Activated CD4-positive, alpha-beta T cell treated with anti-CD3 and anti-CD28 coated beads for 1 hour (primary cell): Measurements from ENCODE around the gene SSC4D.
"Not testable (repeated sequence)": the region's sequence is repeated elsewhere in the genome, so short reads cannot be mapped to it uniquely, and the experiment has no call there.

Experiments
- DNase-seq: peaks from one replicate; pipeline ENCODE4 v3.0.0-alpha.2; 2020

Gene SSC4D

DNA sequence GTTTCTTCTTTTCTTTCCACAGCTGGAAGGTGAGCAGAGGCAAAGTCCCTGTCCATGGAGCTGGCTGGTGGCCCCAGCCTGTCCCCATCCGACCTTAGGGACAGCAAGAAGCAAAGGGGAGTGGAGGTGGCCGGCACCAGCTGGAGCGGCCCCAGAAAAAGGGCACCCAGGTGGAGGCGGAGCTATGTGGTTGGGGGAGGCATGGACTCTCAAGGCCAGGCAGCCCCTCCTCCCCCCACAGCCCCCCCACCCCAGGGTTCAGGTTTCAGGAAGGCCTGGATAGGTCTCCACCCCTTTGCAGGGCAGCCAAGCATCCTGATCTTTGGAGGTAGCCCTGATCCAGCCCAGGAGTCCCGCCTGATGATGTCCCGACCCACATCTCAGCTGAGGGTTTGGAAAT lies at the start of gene SSC4D:
SSC4D (minus strand) TSS at position 161 of the 400 bp plus-strand sequence. CDS start 5,258 bp downstream, outside the sequence.
- DNase-seq = no peak

DNA sequence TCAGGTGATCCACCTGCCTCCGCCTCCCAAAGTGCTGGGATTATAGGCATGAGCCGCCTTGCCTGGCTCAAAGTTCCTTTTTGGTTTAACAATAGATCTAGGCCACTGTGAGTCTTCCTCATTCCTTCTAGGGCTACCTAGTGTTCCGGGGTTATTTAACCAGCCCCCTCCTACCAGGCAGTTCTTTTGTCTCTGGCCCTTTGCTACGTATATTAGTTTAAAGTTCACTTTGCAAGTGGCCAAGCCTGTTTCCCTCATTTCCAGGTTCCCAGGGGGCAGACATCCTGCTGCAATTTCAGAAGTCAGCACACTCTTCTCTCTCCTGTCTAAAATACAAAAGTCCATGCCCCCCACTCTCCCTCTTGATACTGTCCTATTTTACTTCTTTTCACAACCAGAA lies 49.0 kb upstream of the SSC4D start:
- not testable (repeated sequence) for DNase-seq

DNA sequence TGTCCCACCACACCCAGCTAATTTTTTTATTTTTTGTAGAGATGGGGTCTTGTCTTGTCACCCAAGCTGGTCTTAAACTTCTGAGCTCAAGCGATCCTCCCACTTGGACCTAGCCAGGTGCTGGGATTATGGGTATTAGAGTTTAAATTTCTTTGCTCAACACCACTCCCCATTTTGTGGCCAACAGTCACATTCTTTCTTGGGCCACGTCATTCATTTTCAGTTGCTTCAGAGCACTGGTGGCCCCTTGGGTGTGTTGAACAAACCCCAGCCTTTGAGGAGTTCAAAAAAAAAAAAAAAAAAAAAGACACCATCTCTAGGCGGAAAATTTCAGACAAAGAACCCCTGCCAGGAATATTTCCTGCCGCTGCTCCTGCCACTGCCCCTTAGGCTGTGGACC lies 47.5 kb upstream of the SSC4D start:
- not testable (repeated sequence) for DNase-seq

DNA sequence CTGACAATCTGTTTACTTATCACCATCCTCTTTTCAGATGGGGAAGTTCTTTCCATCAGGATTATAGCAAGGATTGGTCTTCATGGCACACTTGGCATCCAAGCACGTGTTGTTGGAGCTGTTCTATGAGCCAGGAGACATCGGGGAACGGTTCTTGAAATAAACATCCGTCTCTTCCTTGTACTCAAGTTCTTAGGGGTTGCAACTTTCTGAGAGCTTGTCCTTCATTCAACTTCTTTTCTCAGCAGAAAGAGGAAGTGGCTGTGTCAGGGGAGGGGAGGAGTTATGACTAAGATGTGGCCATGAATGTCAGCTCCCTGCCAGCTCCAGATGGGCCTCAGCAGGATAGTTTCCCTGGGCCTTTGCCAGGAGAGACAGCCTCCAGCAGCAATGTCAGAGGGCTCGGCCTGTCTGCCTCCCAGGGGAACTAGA lies 36.1 kb upstream of the SSC4D start:
- not testable (repeated sequence) for DNase-seq

DNA sequence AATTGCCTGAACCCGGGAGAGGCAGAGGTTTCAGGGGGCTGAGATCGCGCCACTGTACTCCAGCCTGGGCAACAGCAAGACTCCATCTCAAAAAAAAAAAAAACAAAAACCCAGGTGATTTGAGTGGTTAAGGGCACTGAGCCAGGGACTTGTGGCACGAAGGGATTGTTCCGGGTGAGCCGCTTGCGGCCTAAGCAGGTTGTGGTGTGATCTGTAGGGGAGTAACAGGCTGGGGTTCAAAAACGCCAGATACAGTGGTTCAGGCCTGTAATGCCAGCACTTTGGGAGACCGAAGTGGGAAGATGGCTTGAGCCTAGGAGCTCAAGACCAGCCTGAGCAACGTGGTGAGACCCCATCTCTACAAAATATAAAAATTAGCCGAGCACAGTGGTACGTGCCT lies 34.3 kb upstream of the SSC4D start:
- DNase-seq = not testable (repeated sequence)

DNA sequence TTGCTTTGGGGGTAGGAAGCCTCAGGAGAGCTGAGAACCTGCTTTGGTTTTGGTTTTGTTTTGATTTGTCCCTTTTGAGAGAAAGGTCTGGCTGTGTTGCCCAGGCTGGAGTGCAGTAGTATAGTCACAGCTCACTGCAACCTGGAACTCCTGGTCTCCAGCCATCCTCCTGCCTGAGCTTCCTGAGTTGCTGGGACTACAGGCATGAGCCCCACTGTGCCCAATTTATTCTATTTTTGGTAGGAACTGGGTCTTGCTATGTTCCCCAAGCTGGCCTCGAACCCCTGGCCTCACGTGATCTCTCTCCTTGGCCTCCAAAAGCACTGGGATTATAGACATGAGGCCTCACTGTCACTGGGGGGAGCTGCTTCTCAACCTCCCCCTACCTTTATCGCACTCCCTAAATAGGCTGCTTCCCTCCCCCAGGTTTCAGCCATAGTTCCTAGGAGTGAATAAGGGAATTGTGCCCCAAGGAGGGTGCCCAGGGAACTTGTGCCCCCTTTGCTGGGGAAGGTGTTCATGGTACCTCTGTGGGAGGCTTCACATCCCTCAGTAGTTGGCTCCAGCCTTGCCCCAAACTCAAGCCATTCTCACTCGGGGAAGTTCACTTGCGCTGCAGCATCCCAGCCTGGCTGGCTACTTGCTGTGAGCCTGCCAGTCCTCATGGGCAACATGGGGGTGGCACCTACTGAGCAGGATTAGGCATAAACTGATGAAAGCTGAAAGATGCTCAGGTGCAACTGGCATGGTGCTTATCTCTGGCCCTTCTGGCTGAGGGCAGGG lies 33.4 kb upstream of the SSC4D start:
- DNase-seq = not testable (repeated sequence)

DNA sequence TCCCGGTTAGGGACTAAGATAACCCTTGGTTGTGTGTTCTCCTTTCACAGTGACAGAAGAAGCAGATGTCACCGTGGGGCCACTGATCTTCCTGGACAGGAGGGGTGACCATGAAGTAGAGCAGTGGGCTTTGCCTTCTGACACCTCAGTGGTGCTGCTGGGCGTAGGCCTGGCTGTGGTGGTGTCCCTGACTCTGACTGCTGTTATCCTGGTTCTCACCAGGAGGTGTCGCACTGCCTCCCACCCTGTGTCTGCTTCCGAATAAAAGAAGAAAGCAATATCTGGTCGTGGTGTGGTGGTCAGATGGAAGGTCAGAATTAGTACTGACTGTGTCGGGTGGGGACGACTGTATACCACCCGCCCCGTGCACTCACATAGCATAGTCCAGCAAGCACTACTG lies 32.3 kb upstream of the SSC4D start:
- not testable (repeated sequence) for DNase-seq

DNA sequence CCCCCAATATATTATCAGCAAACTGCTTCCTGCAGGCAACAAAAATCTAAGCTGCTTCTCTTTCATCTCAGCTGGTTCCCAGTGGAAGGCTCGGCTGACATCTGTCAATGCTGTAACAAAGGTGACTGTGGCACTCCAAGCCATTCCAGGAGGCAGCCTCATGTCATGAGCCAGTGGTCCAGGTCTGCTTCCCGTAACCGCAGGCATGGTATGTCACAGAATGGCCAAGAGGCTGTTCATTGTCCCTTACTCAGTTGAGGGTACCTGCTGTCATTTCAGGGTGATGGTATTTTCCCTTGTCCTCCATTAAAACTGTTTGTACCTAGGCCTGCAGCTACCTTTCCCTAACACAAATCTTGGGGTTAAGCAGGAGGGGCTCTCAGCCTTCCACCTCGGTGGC lies 30.9 kb upstream of the SSC4D start:
- DNase-seq = not testable (repeated sequence)

DNA sequence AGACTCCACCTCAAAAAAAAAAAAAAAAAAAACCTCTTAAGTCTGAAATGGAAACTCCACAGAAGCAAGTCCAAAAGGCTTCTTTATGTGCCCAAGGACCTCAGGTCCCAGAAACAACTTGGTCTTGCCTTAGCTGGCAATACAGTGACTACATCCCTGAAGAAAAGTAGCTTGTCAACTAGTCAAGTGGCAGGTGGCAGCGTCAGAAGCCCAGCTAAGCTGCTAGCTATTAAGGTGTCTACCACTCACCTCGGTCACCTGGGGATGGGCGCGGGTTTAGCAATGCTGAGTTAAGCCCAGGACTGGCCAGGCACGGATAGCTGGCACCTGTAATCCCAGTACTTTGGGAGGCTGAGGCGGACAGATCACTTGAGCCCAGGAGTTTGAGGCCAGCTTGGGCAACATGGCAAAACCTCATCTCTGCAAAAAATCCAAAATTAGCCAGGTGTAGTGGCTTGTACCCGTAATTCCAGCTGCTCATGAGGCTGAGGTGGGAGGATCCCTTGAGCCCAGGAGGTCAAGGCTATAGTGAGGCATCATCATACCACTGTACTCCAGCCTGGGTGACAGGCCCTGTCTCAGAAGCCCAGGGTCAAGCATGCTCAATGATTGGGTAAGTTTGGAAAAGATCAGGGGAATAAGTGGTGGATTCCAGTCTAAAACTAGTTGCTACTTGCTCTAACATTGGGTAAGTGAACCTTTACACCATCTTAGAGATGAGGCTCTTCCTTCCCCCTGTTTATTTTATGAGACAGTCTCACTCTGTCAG lies 29.8 kb upstream of the SSC4D start:
- not testable (repeated sequence) for DNase-seq

DNA sequence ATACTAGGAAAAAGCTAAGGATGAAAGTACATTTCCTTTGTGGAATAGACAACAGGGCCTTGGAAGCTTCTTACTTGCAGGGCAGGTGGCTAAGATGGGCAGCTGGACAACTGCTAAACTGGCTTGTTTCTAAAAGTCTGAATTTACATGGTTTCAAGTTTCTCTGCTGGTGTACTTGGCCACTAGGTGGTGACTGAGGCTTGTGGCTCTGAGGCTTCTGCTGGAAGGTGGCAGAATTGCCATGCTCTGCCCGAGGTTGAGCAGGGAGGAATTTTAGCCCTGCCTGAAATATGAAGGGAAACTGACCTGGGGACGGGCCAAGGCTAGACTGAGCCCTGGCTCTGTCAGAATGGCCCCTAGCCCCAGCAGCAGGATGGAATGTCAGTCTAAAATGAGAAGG lies 28.4 kb upstream of the SSC4D start:
- DNase-seq = peak; percentile 38

DNA sequence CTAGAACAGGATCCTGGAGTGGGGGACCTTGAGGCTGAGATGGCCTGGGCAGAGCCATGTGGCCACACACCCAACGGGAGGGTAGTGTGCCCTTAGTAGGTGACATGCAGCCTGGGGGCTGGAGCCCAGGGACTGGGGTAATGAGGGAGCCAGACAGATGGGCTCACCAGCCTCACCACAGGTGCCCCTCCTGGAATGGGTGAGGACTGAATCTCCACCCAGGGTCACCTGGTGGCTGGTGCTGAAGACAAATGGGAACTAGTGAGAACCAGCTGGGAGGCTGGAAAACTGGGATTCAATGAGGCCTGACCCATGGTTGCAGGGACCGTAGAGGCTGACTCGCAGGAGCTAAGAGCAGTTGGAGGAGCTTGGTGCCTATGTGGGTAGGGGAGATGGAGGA lies 21.3 kb upstream of the SSC4D start:
- no peak for DNase-seq

DNA sequence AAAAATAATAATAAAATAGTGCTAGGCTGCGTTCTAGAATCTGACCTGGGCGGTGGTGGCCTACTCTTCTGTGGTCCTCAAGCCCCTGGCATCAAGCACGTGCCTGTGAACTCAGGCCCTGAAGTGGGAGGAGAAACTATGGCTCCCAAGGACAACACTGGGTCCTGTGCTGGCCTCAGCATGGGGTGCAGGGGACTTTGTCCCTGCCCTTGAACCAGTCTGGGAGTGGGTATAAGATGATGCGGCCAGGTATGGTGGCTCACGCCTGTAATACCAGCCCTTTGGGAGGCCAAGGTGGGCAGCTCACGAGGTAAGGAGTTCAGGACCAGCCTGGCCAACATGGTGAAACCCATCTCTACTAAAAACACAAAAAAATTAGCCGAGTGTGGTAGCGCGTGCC lies 20.7 kb upstream of the SSC4D start:
- no peak for DNase-seq

DNA sequence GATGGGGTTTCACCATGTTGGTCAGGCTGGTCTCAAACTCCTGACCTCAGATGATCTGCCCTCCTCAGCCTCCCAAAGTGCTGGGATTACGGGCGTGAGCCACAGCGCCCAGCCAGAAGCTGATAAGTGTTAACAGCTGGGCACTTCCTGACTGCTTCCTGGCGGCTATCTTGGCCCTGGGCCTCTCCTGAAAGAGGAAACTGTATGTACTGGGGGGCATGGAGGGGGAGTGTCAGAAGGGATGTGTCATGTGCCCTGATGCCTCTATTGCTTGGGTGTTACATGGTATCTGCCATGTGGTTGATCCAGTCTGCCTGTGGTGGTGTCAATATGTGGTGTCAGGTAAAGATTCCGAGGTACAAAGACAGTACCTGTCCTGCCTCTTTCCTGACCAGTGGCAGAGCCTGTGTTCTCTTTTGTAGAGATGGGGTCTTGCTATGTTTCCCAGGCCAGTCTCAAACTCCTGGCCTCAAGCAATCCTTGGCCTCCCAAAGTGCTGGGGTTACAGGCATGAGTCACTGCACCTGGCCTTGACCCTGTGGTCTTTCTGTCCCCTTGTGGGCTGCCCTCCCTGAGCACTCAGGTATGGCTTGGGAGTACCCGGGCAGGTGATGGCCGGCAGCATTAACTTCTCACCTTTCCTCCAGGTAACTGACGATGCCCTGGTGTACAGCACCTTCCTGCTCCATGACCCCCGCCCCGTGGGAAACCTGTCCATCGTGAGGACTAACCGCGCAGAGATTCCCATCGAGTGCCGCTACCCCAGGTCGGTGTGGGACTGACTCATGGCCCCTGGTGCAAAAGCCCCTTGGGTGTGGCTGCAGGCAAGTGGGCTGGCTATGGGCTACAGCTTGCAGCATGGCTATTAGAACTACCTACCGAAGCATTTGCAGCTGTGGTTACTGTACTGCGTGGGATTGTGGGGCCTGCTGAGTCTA lies 19.6 kb upstream of the SSC4D start:
- DNase-seq = no peak

DNA sequence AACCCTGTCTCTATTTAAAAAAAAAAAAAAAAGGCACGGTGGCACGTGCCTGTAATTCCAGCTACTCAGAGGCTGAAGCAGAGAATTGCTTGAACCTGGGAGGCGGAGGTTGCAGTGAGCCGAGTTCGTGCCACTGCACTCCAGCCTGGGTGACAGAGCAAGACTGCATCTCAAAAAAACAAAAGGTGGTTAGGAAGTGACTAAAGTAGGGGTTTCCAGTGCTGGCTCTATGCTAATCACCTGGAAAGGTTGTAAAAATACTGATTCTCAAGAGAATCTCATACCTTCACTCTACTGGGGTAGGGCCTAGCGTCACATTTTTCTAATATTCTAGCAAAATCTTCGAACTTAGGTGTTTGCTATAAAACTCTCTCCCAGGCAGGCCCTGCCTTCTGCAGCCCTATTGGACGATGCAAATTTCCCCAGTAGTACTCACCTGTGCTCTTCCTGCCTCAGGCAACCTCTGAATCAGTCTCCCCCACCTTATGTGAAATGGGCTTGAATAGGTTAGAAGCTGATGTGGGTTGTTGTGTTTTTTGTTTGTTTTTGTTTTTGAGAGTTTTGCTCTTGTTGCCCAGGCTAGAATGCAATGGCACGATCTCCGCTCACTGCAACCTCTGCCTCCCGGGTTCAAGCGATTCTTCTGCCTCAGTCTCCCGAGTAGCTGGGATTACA lies 18.8 kb upstream of the SSC4D start:
- DNase-seq = no peak

DNA sequence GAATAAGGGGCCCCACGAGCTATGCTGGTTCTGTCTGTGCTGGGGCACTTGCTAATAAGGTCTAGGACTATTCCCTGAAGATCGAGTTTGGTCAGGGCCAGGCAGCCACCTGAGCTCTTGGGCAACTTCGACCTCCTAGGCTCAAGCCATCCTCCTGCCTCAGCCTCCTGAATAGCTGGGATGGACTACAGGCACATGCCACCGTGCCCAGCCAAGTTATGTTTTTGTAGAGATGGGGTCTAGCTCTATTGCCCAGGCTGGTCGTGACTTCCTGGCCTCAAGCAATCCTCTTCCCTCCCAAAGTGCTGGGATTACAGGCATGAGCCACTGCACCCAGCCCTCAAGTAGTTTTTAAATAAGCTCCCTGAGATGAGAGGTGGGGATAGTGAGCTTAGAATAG lies 18.1 kb upstream of the SSC4D start:
- DNase-seq = no peak

DNA sequence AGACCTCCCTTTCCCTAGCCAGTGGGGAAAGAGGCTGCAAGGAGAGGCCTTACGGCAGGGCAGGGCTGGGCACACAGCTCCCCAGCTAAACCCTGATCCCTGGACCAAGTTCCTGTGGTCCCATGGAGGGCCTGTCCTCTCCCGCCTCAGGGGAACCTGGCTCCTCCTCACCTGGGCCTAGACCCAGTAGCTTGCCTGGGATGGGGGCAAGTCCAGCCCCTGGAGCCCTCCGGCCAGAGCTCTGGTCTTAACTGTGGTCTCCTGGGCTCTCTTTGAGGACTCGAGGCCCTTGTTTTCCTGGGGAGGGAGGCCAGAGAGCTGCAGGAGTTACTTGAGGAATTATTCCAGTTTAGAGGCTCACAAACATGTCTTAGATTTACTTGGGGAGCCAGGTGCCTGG lies 16.7 kb upstream of the SSC4D start:
- DNase-seq = no peak

DNA sequence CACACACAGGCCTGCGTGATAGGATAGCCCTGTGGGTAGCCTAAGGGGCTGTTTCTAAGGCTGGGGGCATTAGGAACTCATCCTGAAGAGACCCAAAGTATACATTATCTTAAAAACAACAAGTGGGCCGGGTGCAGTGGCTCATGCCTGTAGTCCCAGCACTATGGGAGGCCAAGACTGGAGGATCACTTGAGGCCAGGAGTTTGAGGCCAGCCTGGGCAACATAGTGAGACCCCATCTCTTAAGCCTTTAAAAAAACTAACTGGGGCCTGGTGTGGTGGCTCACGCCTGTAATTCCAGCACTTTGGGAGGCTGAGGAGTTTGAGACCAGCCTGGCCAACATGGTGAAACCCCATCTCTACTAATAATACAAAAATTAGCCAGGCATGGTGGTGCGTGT lies 16.1 kb upstream of the SSC4D start:
- DNase-seq = not testable (repeated sequence)

DNA sequence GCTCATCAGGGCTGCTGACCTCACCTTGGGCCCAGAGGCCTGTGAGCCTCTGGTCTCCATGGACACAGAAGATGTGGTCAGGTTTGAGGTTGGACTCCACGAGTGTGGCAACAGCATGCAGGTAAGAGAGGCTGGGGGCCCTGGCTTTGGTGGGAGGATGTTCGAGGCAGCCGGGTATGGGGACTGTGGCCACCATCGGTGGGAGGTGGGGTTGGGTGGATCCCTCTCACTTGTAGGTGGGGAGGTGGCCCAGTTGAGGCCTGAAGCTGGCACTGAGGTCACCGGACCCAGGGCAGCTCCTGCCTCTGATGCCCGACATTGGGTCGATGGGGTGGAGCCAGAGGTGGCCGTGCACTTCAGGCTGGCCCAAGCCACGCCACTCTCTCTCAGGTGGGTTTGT lies 15.7 kb upstream of the SSC4D start:
- no peak for DNase-seq

DNA sequence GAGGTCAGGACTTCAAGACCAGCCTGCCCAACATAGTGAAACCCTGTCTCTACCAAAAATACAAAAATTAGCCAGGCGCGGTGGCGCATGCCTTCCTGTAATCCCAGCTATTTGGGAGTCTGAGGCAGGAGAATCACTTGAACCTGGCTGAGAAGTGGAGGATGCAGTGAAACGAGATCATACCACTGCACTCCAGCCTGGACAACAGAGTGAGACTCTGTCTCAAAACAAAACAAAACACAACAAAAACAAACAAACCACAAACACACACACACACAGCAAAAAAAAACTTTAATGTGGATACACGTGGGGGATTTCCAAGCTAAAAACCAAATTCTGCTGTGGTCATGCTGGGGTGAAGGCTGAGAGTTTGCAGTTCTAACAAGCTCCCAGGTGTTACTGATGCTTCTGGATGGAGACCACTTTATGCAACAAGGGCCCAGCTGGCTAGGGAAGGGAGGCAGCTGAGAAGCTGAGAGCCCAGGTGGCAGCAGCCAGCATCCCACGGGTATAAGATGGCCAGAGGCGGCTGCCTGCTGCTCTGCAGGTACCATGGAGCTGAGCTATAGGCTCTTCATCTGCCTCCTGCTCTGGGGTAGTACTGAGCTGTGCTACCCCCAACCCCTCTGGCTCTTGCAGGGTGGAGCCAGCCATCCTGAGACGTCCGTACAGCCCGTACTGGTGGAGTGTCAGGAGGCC lies 15.1 kb upstream of the SSC4D start, which contains the start of gene ZP3:
ZP3 (plus strand) TSS at position 538 of the 699 bp plus-strand sequence; CDS start at position 553, 15 bp downstream.
- DNase-seq = no peak

DNA sequence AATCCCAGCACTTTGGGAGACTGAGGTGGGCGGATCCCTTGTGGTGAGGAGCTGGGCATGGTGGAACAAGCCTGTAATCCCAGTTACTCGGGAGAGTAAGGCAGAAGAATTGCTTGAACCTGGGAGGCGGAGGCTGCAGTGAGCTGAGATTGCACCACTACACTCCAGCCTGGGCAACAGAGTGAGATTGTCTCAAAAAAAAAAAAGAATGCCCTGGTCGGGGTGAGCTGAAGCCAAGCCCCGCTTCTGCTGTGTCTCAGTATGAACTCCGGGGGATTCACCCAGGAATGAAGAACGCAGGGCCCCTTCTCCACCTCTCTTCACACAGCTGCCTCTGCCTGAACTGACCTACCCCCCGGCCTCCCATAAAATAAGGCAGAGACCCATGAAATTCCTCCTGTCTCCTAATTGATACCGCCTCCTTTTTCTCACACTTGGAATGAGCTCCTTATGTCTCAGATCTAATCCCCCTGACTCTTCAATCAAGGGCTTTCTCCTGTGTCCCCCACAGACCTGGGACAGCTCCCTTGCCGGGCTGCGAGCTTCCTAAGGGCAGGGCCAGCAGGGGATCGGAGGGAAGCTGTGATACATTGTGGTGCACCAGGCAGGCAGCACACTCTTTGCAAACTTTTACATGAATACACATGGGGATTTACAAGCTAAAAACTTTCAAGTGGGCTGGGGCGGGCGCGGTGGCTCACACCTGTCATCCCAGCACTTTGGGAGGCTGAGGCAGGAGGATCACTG lies 14.3 kb upstream of the SSC4D start:
- no peak for DNase-seq

DNA sequence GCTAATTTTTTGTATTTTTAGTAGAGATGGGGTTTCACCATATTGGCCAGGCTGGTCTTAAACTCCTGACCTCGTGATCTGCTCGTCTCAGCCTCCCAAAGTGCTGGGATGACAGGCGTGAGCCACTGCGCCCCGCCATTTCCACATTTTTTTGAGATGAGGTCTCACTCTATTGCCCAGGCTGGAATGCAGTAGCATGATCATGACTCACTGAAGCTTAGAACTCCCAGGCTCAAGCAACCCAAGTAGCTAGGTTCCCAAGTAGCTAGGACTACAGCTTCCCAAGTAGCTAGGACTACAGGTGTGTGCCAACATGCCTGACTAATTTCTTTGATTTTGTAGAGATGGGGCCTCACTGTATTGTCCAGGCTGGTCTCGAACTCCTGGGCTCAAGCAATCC lies 11.6 kb upstream of the SSC4D start:
- not testable (repeated sequence) for DNase-seq
